Measurements from ENCODE around the gene ANKFN1. TPM values are rescaled to one million over a fixed set of nuclear protein-coding genes. Genes with fewer than 3 reads are reported as not detected.

ANKFN1 gene
- total and polyA plus RNA-seq, 2 donors from 2014 or later: 0.19 TPM; not detected in 1

DNA sequence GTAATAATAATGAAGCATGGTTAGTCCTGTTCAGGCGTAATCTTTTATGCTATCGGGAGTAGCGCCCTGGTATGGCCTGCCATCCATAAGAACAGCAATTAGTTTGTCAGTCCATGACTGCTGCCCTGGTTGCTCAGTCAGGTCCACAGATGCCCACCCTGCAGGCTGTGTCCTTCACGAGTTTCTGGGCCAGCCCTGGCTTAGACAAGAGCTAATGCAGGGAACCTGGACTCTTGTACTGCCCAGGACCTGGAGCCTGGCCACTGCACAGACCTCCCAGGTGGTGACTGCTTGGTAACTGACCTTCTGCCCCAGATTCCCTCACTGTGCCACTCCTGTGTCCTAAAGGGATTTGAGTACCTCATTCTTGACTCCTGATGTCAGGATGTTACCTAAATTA, 279.2 kb downstream of the ANKFN1 start:
- Histone ChIP-seq H3K4me1 (ENCODE audit: control insufficient read depth in 2 of 3, insufficient read depth in 2 of 3, low read depth in 1 of 3, low read length in 3 of 3) (no peaks in the 10 kb centered on the region), H3K4me3 (ENCODE audit: low read length in 3 of 3) (no peak overlapping the region), H3K27me3 (ENCODE audit: control insufficient read depth, insufficient read depth, low read length) (no peaks in the 10 kb centered on the region), H3K36me3 (ENCODE audit: control insufficient read depth in 2 of 3, insufficient read depth in 3 of 3, low read length in 3 of 3) (no peaks in the 10 kb centered on the region), H3K9ac (ENCODE audit: low read length in 3 of 3) (no peak overlapping the region), H3K27ac (ENCODE audit: low read depth in 2 of 2, low read length in 2 of 2) (no peak overlapping the region), H3K9me3 (ENCODE audit: control insufficient read depth in 2 of 3, insufficient read depth in 1 of 3, low read length in 3 of 3) (no peaks in the 10 kb centered on the region)
- FAIRE-seq (no peak), DNase-seq (no peak)
- no peak for TF ChIP-seq CTCF (IDR thresholded peaks at IDR 0.05; ENCODE audit: borderline replicate concordance, extremely low read depth, insufficient read depth)
- intact Hi-C loops (cut with DNase I): no loop called here

DNA sequence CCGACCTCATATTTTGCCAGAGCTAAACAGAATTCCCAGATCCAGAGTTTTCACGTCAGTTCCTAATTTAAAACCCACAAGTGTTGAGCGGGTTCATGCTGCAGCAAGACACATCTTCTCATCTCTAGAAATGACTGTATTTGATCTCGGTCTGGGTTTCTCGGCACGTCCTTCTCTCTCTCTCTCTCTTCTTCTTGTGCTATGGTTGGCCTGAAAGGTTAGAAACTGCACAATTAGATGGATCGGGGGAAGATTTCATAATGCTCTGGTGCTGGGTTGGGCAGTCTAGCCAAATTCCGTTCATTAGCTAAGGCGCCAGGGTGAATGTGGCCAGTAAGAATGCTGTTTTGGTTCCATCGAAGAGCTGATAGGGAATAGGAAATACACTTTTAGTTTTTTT, 281.3 kb downstream of the ANKFN1 start:
- FAIRE-seq (no peak), DNase-seq (no peak)
- Histone ChIP-seq H3K9me3 (ENCODE audit: control insufficient read depth in 2 of 3, insufficient read depth in 1 of 3, low read length in 3 of 3) (no peaks in the 10 kb centered on the region), H3K4me3 (ENCODE audit: low read length in 3 of 3) (no peak overlapping the region), H3K27ac (ENCODE audit: low read depth in 2 of 2, low read length in 2 of 2) (no peak overlapping the region), H3K9ac (ENCODE audit: low read length in 3 of 3) (no peak overlapping the region), H3K27me3 (ENCODE audit: control insufficient read depth, insufficient read depth, low read length) (no peaks in the 10 kb centered on the region), H3K4me1 (ENCODE audit: control insufficient read depth in 2 of 3, insufficient read depth in 2 of 3, low read depth in 1 of 3, low read length in 3 of 3) (no peaks in the 10 kb centered on the region), H3K36me3 (ENCODE audit: control insufficient read depth in 2 of 3, insufficient read depth in 3 of 3, low read length in 3 of 3) (no peaks in the 10 kb centered on the region)
- TF ChIP-seq CTCF (IDR thresholded peaks at IDR 0.05; ENCODE audit: borderline replicate concordance, extremely low read depth, insufficient read depth): no peak
- intact Hi-C loops (cut with DNase I): no loop called here

DNA sequence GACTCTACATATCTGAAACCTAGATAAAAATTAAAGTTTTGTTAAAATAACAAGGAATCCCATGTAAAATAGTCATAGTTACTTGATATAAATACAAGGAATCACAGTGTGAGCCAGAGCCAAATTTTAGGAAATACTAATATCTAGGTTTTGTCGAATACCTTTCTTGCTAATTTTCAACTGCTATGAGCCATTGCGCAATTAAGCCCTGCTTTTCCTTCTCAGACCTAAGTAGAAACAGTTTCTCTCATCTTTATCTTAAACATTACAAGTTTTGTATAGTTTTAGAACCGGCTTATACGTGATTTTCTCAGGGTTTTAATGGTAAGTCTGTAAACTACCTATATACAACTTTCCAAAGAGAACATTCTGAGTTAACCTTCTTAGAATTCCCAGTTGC, 282.9 kb downstream of the ANKFN1 start:
- no peaks in the 10 kb centered on the region for H3K27me3 ChIP-seq (ENCODE audit: control insufficient read depth, insufficient read depth, low read length)
- no peak overlapping the region for H3K27ac ChIP-seq (ENCODE audit: low read depth in 2 of 2, low read length in 2 of 2)
- FAIRE-seq (no peak), DNase-seq (no peak)
- intact Hi-C loops (cut with DNase I): no loop called here
- no peaks in the 10 kb centered on the region for H3K4me1 ChIP-seq (ENCODE audit: control insufficient read depth in 2 of 3, insufficient read depth in 2 of 3, low read depth in 1 of 3, low read length in 3 of 3)
- H3K36me3 ChIP-seq (ENCODE audit: control insufficient read depth in 2 of 3, insufficient read depth in 3 of 3, low read length in 3 of 3): no peaks in the 10 kb centered on the region
- no peaks in the 10 kb centered on the region for H3K9me3 ChIP-seq (ENCODE audit: control insufficient read depth in 2 of 3, insufficient read depth in 1 of 3, low read length in 3 of 3)
- no peak overlapping the region for H3K4me3 ChIP-seq (ENCODE audit: low read length in 3 of 3)
- H3K9ac ChIP-seq (ENCODE audit: low read length in 3 of 3): no peak overlapping the region
- TF ChIP-seq CTCF (IDR thresholded peaks at IDR 0.05; ENCODE audit: borderline replicate concordance, extremely low read depth, insufficient read depth): no peak

DNA sequence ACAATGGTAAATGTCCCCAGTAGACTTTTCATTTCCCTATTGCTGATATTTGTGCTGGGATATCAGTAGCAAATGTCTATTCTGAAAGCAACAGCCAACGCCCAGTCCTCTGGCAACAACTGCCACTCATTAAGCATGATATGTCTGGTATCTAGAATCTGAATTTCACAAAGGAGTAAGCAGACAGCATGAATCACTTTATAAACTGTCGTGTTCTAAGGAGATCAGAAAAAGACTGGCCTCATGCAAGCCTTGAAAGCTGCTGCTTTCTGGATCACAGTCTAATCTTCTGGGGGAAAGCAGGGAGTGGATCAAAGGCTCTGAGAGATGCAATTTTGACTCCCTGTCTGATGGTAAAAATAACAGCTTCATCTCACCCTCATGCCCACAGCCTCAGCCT, 287.1 kb downstream of the ANKFN1 start:
- no peak overlapping the region for H3K9ac ChIP-seq (ENCODE audit: low read length in 3 of 3)
- H3K27ac ChIP-seq (ENCODE audit: low read depth in 2 of 2, low read length in 2 of 2): no peak overlapping the region
- no peak for FAIRE-seq
- H3K27me3 ChIP-seq (ENCODE audit: control insufficient read depth, insufficient read depth, low read length): no peaks in the 10 kb centered on the region
- no peaks in the 10 kb centered on the region for H3K36me3 ChIP-seq (ENCODE audit: control insufficient read depth in 2 of 3, insufficient read depth in 3 of 3, low read length in 3 of 3)
- H3K4me3 ChIP-seq (ENCODE audit: low read length in 3 of 3): no peak overlapping the region
- no peak for TF ChIP-seq CTCF (IDR thresholded peaks at IDR 0.05; ENCODE audit: borderline replicate concordance, extremely low read depth, insufficient read depth)
- DNase-seq: no peak
- intact Hi-C loops (cut with DNase I): no loop called here
- H3K4me1 ChIP-seq (ENCODE audit: control insufficient read depth in 2 of 3, insufficient read depth in 2 of 3, low read depth in 1 of 3, low read length in 3 of 3): no peaks in the 10 kb centered on the region
- H3K9me3 ChIP-seq (ENCODE audit: control insufficient read depth in 2 of 3, insufficient read depth in 1 of 3, low read length in 3 of 3): no peaks in the 10 kb centered on the region

Measured in kidney (tissue), 14 donors.